HUDEP-2 (cell line): ENCODE measurements around the gene MED27.

ENCODE experiments used
- DNase-seq, 76 experiments: peaks; one replicate each; lab custom pipeline; 2025; ENCODE audit not compliant: unreplicated experiment in 76 of 76; lab: John Stamatoyannopoulos, UW

The MED27 gene

GRCh38 chr9:132002643-132003318 is 76.9 kb downstream of the MED27 start:
- DNase-seq = no peak

- DNase-seq = no peak
Measured at GRCh38 chr9:132001567-132001966, 78.1 kb downstream of the MED27 start.

GRCh38 chr9:132000659-132001058 is 79.0 kb downstream of the MED27 start:
- no peak for DNase-seq

GRCh38 chr9:131999692-132000551 is 79.7 kb downstream of the MED27 start:
- DNase-seq = no peak

- peak in 5 of 76 experiments; percentile 2 to 9 (median 4) for DNase-seq
Measured at GRCh38 chr9:131997779-131998178, 81.9 kb downstream of the MED27 start.

- no peak for DNase-seq
Measured at GRCh38 chr9:131997076-131997475, 82.6 kb downstream of the MED27 start.

GRCh38 chr9:131995382-131995781 is 84.3 kb downstream of the MED27 start:
- peak in 7 of 76 experiments; percentile 1 to 6 (median 4) for DNase-seq

- no peak for DNase-seq
Measured at GRCh38 chr9:131994364-131995125, 85.1 kb downstream of the MED27 start.

GRCh38 chr9:131992906-131993657 is 86.6 kb downstream of the MED27 start:
- DNase-seq = no peak

GRCh38 chr9:131987232-131987631 is 92.4 kb downstream of the MED27 start:
- no peak for DNase-seq

GRCh38 chr9:131986576-131986975 is 93.1 kb downstream of the MED27 start:
- DNase-seq = no peak

GRCh38 chr9:131986089-131986488 is 93.6 kb downstream of the MED27 start:
- no peak for DNase-seq

- no peak for DNase-seq
Measured at GRCh38 chr9:131984564-131984963, 95.1 kb downstream of the MED27 start.

GRCh38 chr9:131982671-131983239 is 96.9 kb downstream of the MED27 start:
- no peak for DNase-seq

GRCh38 chr9:131982102-131982501 is 97.6 kb downstream of the MED27 start:
- DNase-seq = no peak

GRCh38 chr9:131981116-131981776 is 98.4 kb downstream of the MED27 start:
- no peak for DNase-seq

GRCh38 chr9:131980267-131981016 is 99.2 kb downstream of the MED27 start:
- DNase-seq = no peak

- DNase-seq = no peak
Measured at GRCh38 chr9:131977109-131977838, 102.4 kb downstream of the MED27 start.
